GM12864 (cell line): ENCODE measurements around the gene SLC35E2B.
"Not testable (repeated sequence)": the region's sequence is repeated elsewhere in the genome, so short reads cannot be mapped to it uniquely, and the experiment has no call there.

Experiments
- DNase-seq: peaks from one replicate; pipeline ENCODE4 v3.0.0-alpha.2; 2011; ENCODE audit warnings: low read depth
- H3K4me3 ChIP-seq: 2 replicates; pipeline ENCODE4 v1.5.1; 2011; ENCODE audit warnings: mild to moderate bottlenecking, low read depth, low read length, control low read depth
- CTCF ChIP-seq: IDR thresholded peaks from 2 replicates; pipeline ENCODE4 v1.5.1; 2011; ENCODE audit warnings: low read depth, mild to moderate bottlenecking, moderate library complexity, low read length, control low read depth, inconsistent platforms; ENCODE audit errors: missing control alignments

Gene SLC35E2B

GRCh38 chr1:1671365-1672119 is 21.1 kb downstream of the SLC35E2B start:
- no peak for TF ChIP-seq CTCF
- no peak overlapping the region for H3K4me3 ChIP-seq
- DNase-seq, result no peak

- no peak for TF ChIP-seq CTCF
- DNase-seq, result no peak
- no peak overlapping the region for H3K4me3 ChIP-seq
Measured at GRCh38 chr1:1670866-1671265, 21.7 kb downstream of the SLC35E2B start.

GRCh38 chr1:1669468-1670440 is 22.8 kb downstream of the SLC35E2B start:
- H3K4me3 ChIP-seq, result no peak overlapping the region
- TF ChIP-seq CTCF, result no peak
- DNase-seq, result no peak

GRCh38 chr1:1666526-1666925 is 26.1 kb downstream of the SLC35E2B start:
- TF ChIP-seq CTCF, result no peak
- no peak for DNase-seq

GRCh38 chr1:1665815-1666251 is 26.8 kb downstream of the SLC35E2B start:
- DNase-seq, result no peak
- no peak overlapping the region for H3K4me3 ChIP-seq
- TF ChIP-seq CTCF, result peak; percentile 60

More at GRCh38 chr1:1666526-1666925, 26.1 kb downstream of the SLC35E2B start:
- H3K4me3 ChIP-seq, result no peak overlapping the region

GRCh38 chr1:1664941-1665814 is 27.4 kb downstream of the SLC35E2B start:
- DNase-seq, result no peak
- no peak for TF ChIP-seq CTCF
- H3K4me3 ChIP-seq, result no peak overlapping the region

GRCh38 chr1:1664318-1664717 is 28.3 kb downstream of the SLC35E2B start:
- DNase-seq, H3K4me3 ChIP-seq: not testable (repeated sequence)

GRCh38 chr1:1662830-1663560 is 29.6 kb downstream of the SLC35E2B start:
- not testable (repeated sequence) for H3K4me3 ChIP-seq, DNase-seq

- not testable (repeated sequence) for H3K4me3 ChIP-seq, DNase-seq
Measured at GRCh38 chr1:1662392-1662791, 30.2 kb downstream of the SLC35E2B start.
